HFFc6 (cell line): ENCODE data around the gene ATG12. TPM values are rescaled to one million over a fixed set of nuclear protein-coding genes. Genes with fewer than 3 reads are reported as not detected.
"Not testable (repeated sequence)": the region's sequence is repeated elsewhere in the genome, so short reads cannot be mapped to it uniquely, and the experiment has no call there.

Source experiments
- DNase-seq: peaks from one replicate; pipeline ENCODE4 v3.0.0-alpha.2; 2018
- H3K27ac Mint-ChIP-seq: 2 replicates; pipeline ENCODE4 v1.8.0; 2020; ENCODE audit warnings: mild to moderate bottlenecking, mixed read lengths
- H3K27me3 Mint-ChIP-seq: 2 replicates; pipeline ENCODE4 v1.8.0; 2021; ENCODE audit warnings: mild to moderate bottlenecking, moderate library complexity, mixed read lengths; ENCODE audit not compliant: insufficient read depth
- H3K36me3 Mint-ChIP-seq: 2 replicates; pipeline ENCODE4 v1.8.0; 2021; ENCODE audit warnings: low read depth, mixed read lengths
- H3K4me1 Mint-ChIP-seq: 2 replicates; pipeline ENCODE4 v1.8.0; 2020; ENCODE audit warnings: low read depth, mixed read lengths
- H3K4me3 Mint-ChIP-seq: 2 replicates; pipeline ENCODE4 v1.8.0; 2020; ENCODE audit warnings: mild to moderate bottlenecking, moderate library complexity, mixed read lengths
- H3K9me3 Mint-ChIP-seq: 2 replicates; pipeline ENCODE4 v1.8.0; 2020; ENCODE audit warnings: mild to moderate bottlenecking, mixed read lengths
- total RNA-seq, 6 experiments: library from RNA; stranded (reverse); fragmentation: NEBNext Ultra II Directional; extraction: Animal tissue kit (Norgen Biotek cat#: 25700); gene quantifications; 2 replicates in 1 of 6; 3 replicates in 5 of 6; pipeline ENCODE4 v1.2.3, GENCODE V29; 2021
- TF ChIP-seq, protein P1 (sequence below): fragments of 200-600 bp; sonication (generic); IDR thresholded peaks from 2 replicates; pipeline ENCODE4 v1.5.0; 2021; ENCODE audit warnings: antibody characterized with exemption, mild to moderate bottlenecking

ATG12 gene
- total RNA-seq, 6 experiments from 2014 or later: 58.3 to 75.9 (median 63.3) TPM

DNA sequence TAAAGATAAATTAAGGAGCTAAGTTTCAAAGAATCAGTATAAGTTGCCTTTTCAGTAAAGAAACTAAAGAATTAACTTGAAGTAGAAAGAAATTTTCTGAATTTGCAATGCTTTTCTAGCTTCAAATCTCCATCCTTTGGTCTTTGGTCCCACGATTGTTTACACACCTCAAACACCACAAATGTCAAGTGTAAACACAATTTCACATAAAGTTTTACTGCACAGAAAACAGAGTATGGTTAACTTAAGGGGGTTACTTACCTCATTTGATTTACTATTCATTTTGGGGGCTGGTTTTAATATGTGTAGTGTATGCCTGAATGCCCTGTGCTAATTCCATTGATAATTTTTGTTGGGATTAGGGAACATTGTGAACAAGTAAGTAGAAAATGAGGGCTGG lies 29.0 kb downstream of the ATG12 start:
- no peak for DNase-seq
- Mint-ChIP-seq H3K4me1 (peaks cover 21% of the 10 kb centered on the region), H3K27me3 (peaks cover 41% of the 10 kb centered on the region), H3K36me3 (no peaks in the 10 kb centered on the region; the same call in 1 of the 2 replicates), H3K27ac (no peak overlapping the region), H3K4me3 (no peak overlapping the region), H3K9me3 (peaks cover 3% of the 10 kb centered on the region; the same call in 1 of the 2 replicates)
- TF ChIP-seq, protein P1, sequence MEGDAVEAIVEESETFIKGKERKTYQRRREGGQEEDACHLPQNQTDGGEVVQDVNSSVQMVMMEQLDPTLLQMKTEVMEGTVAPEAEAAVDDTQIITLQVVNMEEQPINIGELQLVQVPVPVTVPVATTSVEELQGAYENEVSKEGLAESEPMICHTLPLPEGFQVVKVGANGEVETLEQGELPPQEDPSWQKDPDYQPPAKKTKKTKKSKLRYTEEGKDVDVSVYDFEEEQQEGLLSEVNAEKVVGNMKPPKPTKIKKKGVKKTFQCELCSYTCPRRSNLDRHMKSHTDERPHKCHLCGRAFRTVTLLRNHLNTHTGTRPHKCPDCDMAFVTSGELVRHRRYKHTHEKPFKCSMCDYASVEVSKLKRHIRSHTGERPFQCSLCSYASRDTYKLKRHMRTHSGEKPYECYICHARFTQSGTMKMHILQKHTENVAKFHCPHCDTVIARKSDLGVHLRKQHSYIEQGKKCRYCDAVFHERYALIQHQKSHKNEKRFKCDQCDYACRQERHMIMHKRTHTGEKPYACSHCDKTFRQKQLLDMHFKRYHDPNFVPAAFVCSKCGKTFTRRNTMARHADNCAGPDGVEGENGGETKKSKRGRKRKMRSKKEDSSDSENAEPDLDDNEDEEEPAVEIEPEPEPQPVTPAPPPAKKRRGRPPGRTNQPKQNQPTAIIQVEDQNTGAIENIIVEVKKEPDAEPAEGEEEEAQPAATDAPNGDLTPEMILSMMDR: no peak

DNA sequence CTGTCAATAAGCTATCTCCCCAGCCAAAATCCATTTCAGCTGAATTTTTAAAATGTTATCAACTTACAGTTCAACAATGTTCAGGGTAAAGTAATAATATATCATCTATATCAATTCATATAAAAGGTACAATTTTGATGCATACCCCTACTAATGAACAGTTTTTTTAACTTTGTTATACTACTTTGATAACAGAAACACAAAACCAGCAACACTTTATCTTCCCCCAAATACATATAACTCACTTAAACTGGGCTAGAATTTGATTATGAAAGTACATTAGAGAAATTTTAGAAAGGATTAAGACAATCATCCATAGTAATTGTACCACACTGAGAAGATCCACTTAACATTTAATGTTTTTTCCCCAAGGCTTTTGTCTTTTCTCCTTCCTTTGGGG lies 30.0 kb downstream of the ATG12 start:
- no peak for DNase-seq
- Mint-ChIP-seq H3K4me1 (peaks cover 20% of the 10 kb centered on the region), H3K9me3 (peaks cover 3% of the 10 kb centered on the region; the same call in 1 of the 2 replicates), H3K27me3 (peaks cover 41% of the 10 kb centered on the region), H3K4me3 (no peak overlapping the region), H3K36me3 (no peaks in the 10 kb centered on the region; the same call in 1 of the 2 replicates), H3K27ac (no peak overlapping the region)
- TF ChIP-seq, protein P1: no peak

DNA sequence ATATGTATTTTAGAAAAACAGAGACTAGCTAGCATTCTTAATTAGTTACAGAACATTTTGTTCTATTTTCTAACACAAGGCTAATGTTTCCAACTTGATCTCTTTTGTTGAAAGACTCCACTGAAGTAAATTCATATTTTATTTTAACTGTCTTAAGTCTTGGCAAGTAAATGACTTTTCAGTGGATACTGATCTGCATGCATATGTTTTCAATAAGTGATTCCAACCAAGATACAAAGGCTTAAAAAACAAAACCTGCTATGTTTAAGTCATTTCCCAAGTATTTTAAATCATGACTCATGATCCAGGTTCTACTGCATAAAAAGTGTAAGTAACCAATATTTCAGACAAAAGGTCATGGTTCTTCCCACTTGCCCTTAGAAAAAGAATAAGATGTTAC lies 30.6 kb downstream of the ATG12 start:
- no peak overlapping the region for H3K27ac Mint-ChIP-seq
- no peak for DNase-seq

DNA sequence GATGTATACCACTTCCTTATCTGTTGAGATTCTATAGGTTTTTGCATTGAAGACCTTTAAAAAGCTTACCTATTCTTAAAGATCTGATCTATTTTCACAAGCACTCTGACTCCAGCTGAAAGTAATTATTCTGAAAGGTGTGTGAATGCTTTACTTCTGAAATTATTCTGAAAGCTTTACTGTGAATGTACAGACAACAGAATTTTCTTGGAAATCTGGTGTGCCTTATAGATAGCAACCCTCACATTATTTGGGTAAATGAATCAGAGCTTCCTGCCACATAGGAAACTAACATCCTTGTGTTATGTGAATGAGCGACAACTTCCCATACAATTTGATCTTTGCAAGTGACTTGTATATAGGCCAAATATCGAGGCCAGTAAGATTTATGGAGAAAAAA lies 31.4 kb downstream of the ATG12 start:
- TF ChIP-seq, protein P1: no peak
- Mint-ChIP-seq H3K27ac (no peak overlapping the region), H3K27me3 (peaks cover 28% of the 10 kb centered on the region), H3K4me1 (peaks cover 12% of the 10 kb centered on the region), H3K4me3 (no peak overlapping the region), H3K9me3 (peaks cover 3% of the 10 kb centered on the region; the same call in 1 of the 2 replicates), H3K36me3 (no peaks in the 10 kb centered on the region; the same call in 1 of the 2 replicates)
- DNase-seq: no peak

More for the DNA sequence above, 30.6 kb downstream of the ATG12 start:
- Mint-ChIP-seq H3K4me1 (peaks cover 17% of the 10 kb centered on the region), H3K9me3 (peaks cover 3% of the 10 kb centered on the region; the same call in 1 of the 2 replicates), H3K27me3 (peaks cover 37% of the 10 kb centered on the region), H3K4me3 (no peak overlapping the region), H3K36me3 (no peaks in the 10 kb centered on the region; the same call in 1 of the 2 replicates)
- TF ChIP-seq, protein P1: no peak

DNA sequence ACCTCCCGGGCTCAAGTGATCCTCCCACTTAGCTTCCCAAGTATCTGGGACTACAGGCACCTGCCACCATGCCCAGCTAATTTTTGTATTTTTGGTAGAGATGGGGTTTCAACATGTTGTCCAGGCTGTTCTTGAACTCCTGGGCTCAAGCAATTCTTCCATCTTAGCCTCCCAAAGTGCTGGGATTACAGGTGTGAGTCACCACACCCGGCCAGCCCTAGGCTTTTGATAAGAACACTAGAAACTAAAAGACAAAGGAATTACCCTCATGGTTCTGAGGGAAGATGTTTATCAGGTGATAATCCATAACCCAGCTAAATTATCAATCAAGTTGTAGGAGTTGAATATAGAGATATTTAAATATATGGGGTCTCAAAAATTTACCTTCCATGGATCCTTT lies 33.3 kb downstream of the ATG12 start:
- not testable (repeated sequence) for H3K9me3 Mint-ChIP-seq, H3K36me3 Mint-ChIP-seq, H3K4me3 Mint-ChIP-seq, H3K27ac Mint-ChIP-seq, DNase-seq
- Mint-ChIP-seq H3K4me1 (peaks cover 12% of the 10 kb centered on the region), H3K27me3 (peaks cover 14% of the 10 kb centered on the region)

DNA sequence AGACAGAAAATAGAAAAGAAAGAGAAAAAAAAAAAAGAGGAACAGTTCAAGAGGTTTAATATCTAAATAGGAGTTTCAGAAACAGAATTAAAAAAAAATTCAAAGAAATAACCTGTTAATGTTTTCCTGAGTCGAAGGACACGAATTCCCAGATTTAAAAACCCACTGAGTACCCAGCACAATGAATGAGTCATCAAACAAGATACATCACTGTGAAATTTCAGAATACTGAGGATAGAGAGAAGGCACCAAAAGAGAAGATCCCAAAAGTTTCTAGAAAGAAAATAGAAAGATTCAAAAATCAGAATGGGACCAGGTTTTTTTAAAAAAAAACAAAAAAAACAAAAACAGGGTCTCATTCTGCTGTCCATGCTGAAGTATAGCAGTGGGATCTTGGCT lies 33.7 kb downstream of the ATG12 start:
- Mint-ChIP-seq H3K4me1 (peaks cover 12% of the 10 kb centered on the region), H3K27me3 (peaks cover 16% of the 10 kb centered on the region), H3K9me3 (no peaks in the 10 kb centered on the region), H3K27ac (no peak overlapping the region), H3K4me3 (no peak overlapping the region), H3K36me3 (no peaks in the 10 kb centered on the region)
- TF ChIP-seq, protein P1: no peak
- no peak for DNase-seq
